Osteoblast (primary cell): Measurements from ENCODE around the gene EQTN. TPM values are rescaled to one million over a fixed set of nuclear protein-coding genes. Genes with fewer than 3 reads are reported as not detected.
"Not testable (repeated sequence)": the region's sequence is repeated elsewhere in the genome, so short reads cannot be mapped to it uniquely, and the experiment has no call there.

Experiments used
- DNase-seq: peaks from one replicate; pipeline ENCODE4 v3.0.0; 2011; ENCODE audit warnings: low spot score, mixed read lengths; ENCODE audit not compliant: insufficient read length; ENCODE audit errors: missing footprints
- H2AFZ ChIP-seq: 2 replicates; pipeline ENCODE4 v1.6.0; 2011; ENCODE audit warnings: mild to moderate bottlenecking, low read length
- H3K27ac ChIP-seq: 2 replicates; pipeline ENCODE4 v1.5.1; 2011; ENCODE audit warnings: mild to moderate bottlenecking, low read depth, low read length, moderate library complexity
- H3K27me3 ChIP-seq: 2 replicates; pipeline ENCODE4 v1.6.0; 2012; ENCODE audit warnings: mild to moderate bottlenecking, control low read depth, inconsistent platforms, low read length, moderate library complexity; ENCODE audit not compliant: insufficient read depth
- H3K36me3 ChIP-seq: 2 replicates; pipeline ENCODE4 v1.5.1; 2011; ENCODE audit warnings: mild to moderate bottlenecking, low read length, control low read depth, moderate library complexity; ENCODE audit not compliant: insufficient read depth
- H3K4me1 ChIP-seq: 2 replicates; pipeline ENCODE4 v1.5.1; 2011; ENCODE audit warnings: mild to moderate bottlenecking, low read length, control low read depth, moderate library complexity; ENCODE audit not compliant: insufficient read depth
- H3K4me2 ChIP-seq: 2 replicates; pipeline ENCODE4 v1.6.0; 2011; ENCODE audit warnings: mild to moderate bottlenecking, low read length; ENCODE audit not compliant: insufficient read depth
- H3K4me3 ChIP-seq: fragments of 200-600 bp; sonication (generic); 3 replicates; pipeline ENCODE4 v1.5.1; 2012; ENCODE audit warnings: mild to moderate bottlenecking, low read length, inconsistent platforms; ENCODE audit not compliant: insufficient read depth
- H3K79me2 ChIP-seq: 2 replicates; pipeline ENCODE4 v1.6.0; 2012; ENCODE audit warnings: mild to moderate bottlenecking, low read length, control low read depth, inconsistent platforms; ENCODE audit not compliant: insufficient read depth
- H3K9me3 ChIP-seq: 2 replicates; pipeline ENCODE4 v1.5.1; 2011; ENCODE audit warnings: low read depth, low read length, control low read depth
- H4K20me1 ChIP-seq: 2 replicates; pipeline ENCODE4 v1.6.0; 2012; ENCODE audit warnings: mild to moderate bottlenecking, low read length, control low read depth; ENCODE audit not compliant: insufficient read depth
- CTCF ChIP-seq: IDR thresholded peaks from 2 replicates; pipeline ENCODE4 v1.5.1; 2011; ENCODE audit warnings: mild to moderate bottlenecking, low read depth, low read length, moderate library complexity; ENCODE audit errors: extremely low read depth
- total RNA-seq: library from RNA; depleted of rRNA; stranded (reverse); fragments of >200 nt; gene quantifications from 2 replicates; pipeline ENCODE4 v1.2.3, GENCODE V29; 2012

EQTN gene
- total RNA-seq, 1 donor = not detected

GRCh38 chr9:27247756-27248155 is 49.2 kb downstream of the EQTN start:
- peak; percentile 78 for TF ChIP-seq CTCF
- Histone ChIP-seq H3K4me1 (peaks cover 12% of the 10 kb centered on the region), H3K27me3 (no peaks in the 10 kb centered on the region), H2AFZ (no peak overlapping the region), H4K20me1 (no peaks in the 10 kb centered on the region), H3K79me2 (no peaks in the 10 kb centered on the region), H3K4me3 (no peak overlapping the region), H3K27ac (no peak overlapping the region), H3K9me3 (no peaks in the 10 kb centered on the region), H3K4me2 (peak overlapping the region; percentile 14), H3K36me3 (no peaks in the 10 kb centered on the region)
- DNase-seq = peak; percentile 71

- H3K9me3 ChIP-seq, H3K27me3 ChIP-seq, H3K4me3 ChIP-seq, H3K79me2 ChIP-seq, H3K4me2 ChIP-seq, H3K27ac ChIP-seq, H3K4me1 ChIP-seq, H4K20me1 ChIP-seq, H2AFZ ChIP-seq, H3K36me3 ChIP-seq, DNase-seq: not testable (repeated sequence)
Observed at GRCh38 chr9:27239648-27240047, 57.3 kb downstream of the EQTN start.

Other genes with a start within 250 kb of the EQTN start
- 4.1 and 8.3 TPM in 2 replicates for gene TEK, start 187.9 kb downstream of the EQTN start, total RNA-seq
- gene IFNK, start 227.1 kb upstream of the EQTN start, total RNA-seq = not detected in 2 replicates
- under 0.01 TPM in 2 replicates for gene MOB3B, start 232.7 kb upstream of the EQTN start, total RNA-seq